A673 (cell line): Measurements from ENCODE around the gene SLC19A1. TPM values are rescaled to one million over a fixed set of nuclear protein-coding genes. Genes with fewer than 3 reads are reported as not detected.

Experiments used
- BruUV-seq: library from RNA; stranded (reverse); fragments of 400-500 nt; replicated peaks from 2 replicates; lab custom pipeline; 2021; lab: Mats Ljungman, UMichigan
- CTCF ChIA-PET: fragments of 300-600 bp; sonication (Branson Sonifier 250); formaldehyde crosslinking; loops from one replicate; lab custom pipeline; 2022; ENCODE audit warnings: antibody characterized with exemption; lab: Charles Lee
- POLR2A ChIA-PET: fragments of 300-600 bp; sonication (Branson Sonifier 250); formaldehyde crosslinking; loops from one replicate; lab custom pipeline; 2022; ENCODE audit warnings: antibody characterized with exemption; ENCODE audit not compliant: low non-redundant PET; lab: Charles Lee
- DNase-seq: peaks from one replicate; pipeline ENCODE4 v3.0.0-alpha.2; 2015; ENCODE audit warnings: low spot score
- H3K27ac ChIP-seq: fragments of 200-600 bp; sonication (generic); 2 replicates; pipeline ENCODE4 v1.5.1; 2016; ENCODE audit warnings: mixed run types, low read depth, mild to moderate bottlenecking, mixed read lengths, antibody characterized with exemption, low read length; ENCODE audit not compliant: poor library complexity, severe bottlenecking
- H3K27me3 ChIP-seq: fragments of 200-600 bp; sonication (generic); replicated peaks from 2 replicates; pipeline ENCODE4 v1.6.1; 2017; ENCODE audit warnings: mixed run types, low read depth, mild to moderate bottlenecking, mixed read lengths, antibody characterized with exemption, low read length; ENCODE audit not compliant: insufficient read depth, poor library complexity
- H3K36me3 ChIP-seq: fragments of 200-600 bp; sonication (generic); 2 replicates; pipeline ENCODE4 v1.6.1; 2016; ENCODE audit warnings: mixed run types, mild to moderate bottlenecking, mixed read lengths, antibody characterized with exemption, low read length; ENCODE audit not compliant: insufficient read depth, poor library complexity, severe bottlenecking
- H3K4me1 ChIP-seq: fragments of 200-600 bp; sonication (generic); 2 replicates; pipeline ENCODE4 v1.6.1; 2017; ENCODE audit warnings: mixed run types, mild to moderate bottlenecking, mixed read lengths, antibody characterized with exemption, low read length; ENCODE audit not compliant: insufficient read depth, poor library complexity, severe bottlenecking
- H3K4me3 ChIP-seq: fragments of 200-600 bp; sonication (generic); 2 replicates; pipeline ENCODE4 v1.5.1; 2016; ENCODE audit warnings: low read depth, mixed run types, mild to moderate bottlenecking, mixed read lengths, low read length; ENCODE audit not compliant: poor library complexity, severe bottlenecking
- H3K9me3 ChIP-seq: fragments of 200-600 bp; sonication (generic); 2 replicates; pipeline ENCODE4 v1.6.1; 2016; ENCODE audit warnings: mixed run types, low read depth, mild to moderate bottlenecking, mixed read lengths, antibody characterized with exemption, low read length; ENCODE audit not compliant: poor library complexity, severe bottlenecking
- EZH2 ChIP-seq: fragments of 200-600 bp; sonication (generic); IDR thresholded peaks from 2 replicates; pipeline ENCODE4 v1.6.1; 2017; ENCODE audit warnings: borderline replicate concordance, low read depth, mild to moderate bottlenecking, mixed read lengths, antibody characterized with exemption, low read length; ENCODE audit not compliant: poor library complexity, severe bottlenecking
- intact Hi-C: fragments of 100-400 bp; cut with micrococcal nuclease; formaldehyde crosslinking; loops from one replicate; pipeline ENCODE4 v1.10.0; 2022; ENCODE audit not compliant: unreplicated experiment
- total RNA-seq: library from RNA; stranded (reverse); gene quantifications from 2 replicates; pipeline ENCODE4 v1.2.3, GENCODE V29; 2021
- TF ChIP-seq, protein P1 (sequence below): fragments of 300-800, 200-600 bp; sonication (generic); conservative IDR thresholded peaks from 2 replicates; pipeline ENCODE4 v1.5.1; 2017; ENCODE audit warnings: low read depth, mild to moderate bottlenecking, antibody characterized with exemption, low read length, moderate library complexity, mixed read lengths

SLC19A1 gene
- total RNA-seq, 1 experiment from 2014 or later = 72.1 TPM

DNA sequence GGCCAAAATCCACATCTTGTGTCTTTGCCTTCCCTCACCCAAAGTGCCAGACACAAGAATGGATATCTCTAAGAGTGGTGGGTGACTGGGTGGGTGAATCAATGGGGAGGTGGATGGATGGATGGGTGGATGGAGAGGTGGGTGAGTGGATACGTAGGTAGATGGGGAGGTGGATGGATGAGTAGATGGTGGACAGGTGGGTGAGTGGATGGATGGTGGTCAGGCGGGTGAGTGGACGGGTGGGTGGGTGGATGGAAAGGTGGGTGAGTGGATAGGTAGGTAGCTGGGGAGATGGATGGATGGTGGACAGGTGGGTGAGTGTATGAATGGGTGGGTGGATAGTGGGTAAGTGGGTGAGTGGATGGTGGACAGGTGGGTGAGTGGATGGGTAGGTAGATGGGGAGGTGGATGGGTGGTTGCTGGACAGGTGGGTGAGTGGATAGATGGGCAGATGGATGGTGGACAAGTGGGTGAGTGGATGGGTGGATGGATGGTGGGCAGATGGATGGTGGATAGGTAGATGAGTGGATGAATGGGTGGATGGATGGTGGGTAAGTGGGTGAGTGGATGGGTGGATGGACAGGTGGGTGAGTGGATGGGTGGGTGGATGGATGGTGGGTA lies 34.2 kb downstream of the SLC19A1 start:
- Histone ChIP-seq H3K36me3 (no peaks in the 10 kb centered on the region), H3K4me3 (no peak overlapping the region), H3K27ac (no peak overlapping the region), H3K27me3 (no peaks in the 10 kb centered on the region), H3K4me1 (no peaks in the 10 kb centered on the region), H3K9me3 (no peaks in the 10 kb centered on the region)
- intact Hi-C loops = no loop called here
- TF ChIP-seq, protein P1, sequence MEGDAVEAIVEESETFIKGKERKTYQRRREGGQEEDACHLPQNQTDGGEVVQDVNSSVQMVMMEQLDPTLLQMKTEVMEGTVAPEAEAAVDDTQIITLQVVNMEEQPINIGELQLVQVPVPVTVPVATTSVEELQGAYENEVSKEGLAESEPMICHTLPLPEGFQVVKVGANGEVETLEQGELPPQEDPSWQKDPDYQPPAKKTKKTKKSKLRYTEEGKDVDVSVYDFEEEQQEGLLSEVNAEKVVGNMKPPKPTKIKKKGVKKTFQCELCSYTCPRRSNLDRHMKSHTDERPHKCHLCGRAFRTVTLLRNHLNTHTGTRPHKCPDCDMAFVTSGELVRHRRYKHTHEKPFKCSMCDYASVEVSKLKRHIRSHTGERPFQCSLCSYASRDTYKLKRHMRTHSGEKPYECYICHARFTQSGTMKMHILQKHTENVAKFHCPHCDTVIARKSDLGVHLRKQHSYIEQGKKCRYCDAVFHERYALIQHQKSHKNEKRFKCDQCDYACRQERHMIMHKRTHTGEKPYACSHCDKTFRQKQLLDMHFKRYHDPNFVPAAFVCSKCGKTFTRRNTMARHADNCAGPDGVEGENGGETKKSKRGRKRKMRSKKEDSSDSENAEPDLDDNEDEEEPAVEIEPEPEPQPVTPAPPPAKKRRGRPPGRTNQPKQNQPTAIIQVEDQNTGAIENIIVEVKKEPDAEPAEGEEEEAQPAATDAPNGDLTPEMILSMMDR = no peak
- no peak for TF ChIP-seq EZH2
- POLR2A ChIA-PET = no interaction called here
- CTCF ChIA-PET = no interaction called here
- no peak for DNase-seq
- BruUV-seq = no TSS peak

- POLR2A ChIA-PET = no interaction called here
- Histone ChIP-seq H3K9me3 (no peaks in the 10 kb centered on the region), H3K4me1 (no peaks in the 10 kb centered on the region), H3K4me3 (no peak overlapping the region), H3K27me3 (no peaks in the 10 kb centered on the region), H3K36me3 (no peaks in the 10 kb centered on the region), H3K27ac (no peak overlapping the region)
- TF ChIP-seq EZH2 = no peak
- TF ChIP-seq, protein P1 = no peak
- peak; percentile 33 for DNase-seq
- intact Hi-C loops = no loop called here
- no TSS peak for BruUV-seq
- CTCF ChIA-PET = no interaction called here
These were observed 34.7 kb downstream of the SLC19A1 start for GRCh38 chr21:45507523-45507875.

DNA sequence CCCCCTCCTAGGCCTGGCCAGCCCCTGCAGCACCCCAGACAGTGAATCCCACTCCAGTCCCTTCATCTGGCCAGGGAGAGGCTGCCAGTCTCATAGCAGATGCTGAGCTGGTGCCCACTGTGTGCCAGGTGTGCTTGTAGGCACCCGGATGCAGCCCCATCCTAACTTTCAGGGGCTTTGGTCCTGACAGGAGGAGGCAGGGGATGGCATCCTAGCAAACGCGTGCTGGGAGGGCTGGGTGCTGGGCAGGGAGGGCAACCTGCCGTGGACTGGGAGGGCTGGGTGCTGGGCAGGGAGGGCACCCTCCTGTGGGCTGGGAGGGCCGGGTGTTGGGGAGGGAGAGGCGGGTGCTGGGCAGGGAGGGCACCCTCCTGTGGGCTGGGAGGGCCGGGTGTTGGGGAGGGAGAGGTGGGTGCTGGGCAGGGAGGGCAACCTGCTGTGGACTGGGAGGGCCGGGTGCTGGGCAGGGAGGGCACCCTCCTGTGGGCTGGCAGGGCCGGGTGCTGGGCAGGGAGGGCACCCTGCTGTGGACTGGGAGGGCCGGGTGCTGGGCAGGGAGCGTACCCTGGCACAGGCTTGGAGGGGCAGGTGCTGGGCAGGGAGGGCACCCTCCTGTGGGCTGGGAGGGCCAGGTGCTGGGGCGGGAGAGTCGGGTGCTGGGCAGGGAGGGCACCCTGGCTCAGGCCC lies 35.3 kb downstream of the SLC19A1 start:
- Histone ChIP-seq H3K4me1 (no peaks in the 10 kb centered on the region), H3K36me3 (no peaks in the 10 kb centered on the region), H3K27me3 (no peaks in the 10 kb centered on the region), H3K4me3 (no peak overlapping the region), H3K27ac (no peak overlapping the region), H3K9me3 (no peaks in the 10 kb centered on the region)
- no peak for DNase-seq
- POLR2A ChIA-PET = no interaction called here
- intact Hi-C loops = no loop called here
- TF ChIP-seq, protein P1 = no peak
- TF ChIP-seq EZH2 = no peak
- BruUV-seq = no TSS peak
- CTCF ChIA-PET = no interaction called here
